Stimulated activated CD8-positive, alpha-beta memory T cell treated with anti-CD3 and anti-CD28 coated beads, Interleukin-15, amount 100 ng/mL, for 48 hours (primary cell): ENCODE measurements around the gene TAF1.
"Not testable (repeated sequence)": the region's sequence is repeated elsewhere in the genome, so short reads cannot be mapped to it uniquely, and the experiment has no call there.

ENCODE experiments used
- DNase-seq, 2 donors: peaks; one replicate each; pipeline ENCODE4 v3.0.0-alpha.2; 2020; ENCODE audit warnings: low read depth in 2 of 2

TAF1 gene

DNA sequence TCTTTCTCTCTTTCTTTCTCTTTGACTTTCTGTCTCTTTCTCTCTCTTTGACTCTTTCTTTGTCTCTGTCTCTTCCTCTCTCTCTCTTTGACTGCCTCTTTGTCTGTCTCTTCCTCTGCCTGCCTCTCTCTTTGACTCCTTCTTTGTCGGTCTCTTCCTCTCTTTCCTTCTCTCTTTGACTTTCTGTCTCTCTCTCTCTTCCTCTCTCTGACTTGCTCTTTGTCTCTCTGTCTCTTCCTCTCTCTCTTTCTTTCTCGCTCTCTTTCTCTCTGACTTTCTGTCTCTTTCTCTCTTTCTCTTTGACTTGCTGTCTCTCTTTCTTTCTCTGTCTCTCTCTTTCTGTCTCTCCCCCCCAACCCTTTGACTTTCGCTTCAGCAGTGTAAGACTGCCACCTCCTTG is 130.3 kb downstream of the TAF1 start:
- no peak for DNase-seq

DNA sequence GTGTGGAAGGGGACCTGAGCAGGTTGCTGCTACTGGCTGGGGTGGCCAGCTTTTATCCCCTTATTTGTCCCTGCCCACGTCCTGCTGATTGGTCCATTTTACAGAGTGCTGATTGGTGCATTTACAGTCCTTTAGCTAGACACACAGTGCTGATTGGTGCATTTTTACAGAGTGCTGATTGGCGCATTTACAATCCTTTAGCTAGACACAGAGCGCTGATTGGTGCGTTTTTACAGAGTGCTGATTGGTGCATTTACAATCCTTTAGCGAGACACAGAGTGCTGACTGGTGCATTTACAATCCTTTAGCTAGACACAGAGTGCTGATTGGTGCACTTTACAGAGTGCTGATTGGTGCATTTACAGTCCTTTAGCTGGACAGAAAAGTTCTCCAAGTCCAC is 135.9 kb downstream of the TAF1 start:
- DNase-seq = not testable (repeated sequence)

- DNase-seq = no peak
Measured at GRCh38 chrX:71504346-71504745, 138.2 kb downstream of the TAF1 start.

DNA sequence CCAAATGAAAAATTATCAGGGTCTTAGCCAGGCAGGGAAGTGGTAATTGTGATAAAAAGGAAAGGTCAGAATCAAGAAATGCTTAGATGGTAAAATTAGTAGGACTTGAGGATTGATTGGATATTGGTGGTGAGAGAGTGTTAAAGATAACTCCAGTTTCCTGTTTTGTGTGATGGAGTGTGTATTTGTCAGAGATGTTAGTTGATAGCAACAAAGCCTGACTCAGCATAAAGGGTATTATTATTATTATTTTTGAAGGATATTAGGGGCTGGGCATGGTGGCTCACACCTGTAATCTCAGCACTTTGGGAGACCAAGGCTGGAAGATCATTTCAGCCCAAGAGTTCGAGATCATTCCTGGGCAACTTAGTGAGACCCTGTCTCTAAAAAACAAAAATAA is 143.1 kb downstream of the TAF1 start:
- DNase-seq = no peak

DNA sequence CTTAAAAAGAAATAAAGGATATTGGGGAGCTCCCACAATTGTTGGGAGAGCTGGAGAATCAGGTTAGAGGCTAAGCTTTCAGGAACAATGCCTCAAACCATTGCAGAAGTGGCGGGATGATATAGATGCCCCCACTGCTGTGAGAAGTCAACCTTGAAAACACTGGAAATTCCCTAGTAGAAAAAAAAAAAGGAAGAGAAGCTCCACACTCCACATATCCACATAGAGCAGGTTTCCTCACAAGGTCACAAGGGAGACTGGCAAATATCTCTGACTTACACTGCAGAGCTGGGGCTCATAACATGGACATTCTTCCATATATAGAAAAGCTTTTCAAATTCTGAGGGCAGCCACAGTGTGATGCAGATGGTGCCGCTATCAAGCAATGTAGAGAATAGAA is 144.0 kb downstream of the TAF1 start:
- DNase-seq = no peak

DNA sequence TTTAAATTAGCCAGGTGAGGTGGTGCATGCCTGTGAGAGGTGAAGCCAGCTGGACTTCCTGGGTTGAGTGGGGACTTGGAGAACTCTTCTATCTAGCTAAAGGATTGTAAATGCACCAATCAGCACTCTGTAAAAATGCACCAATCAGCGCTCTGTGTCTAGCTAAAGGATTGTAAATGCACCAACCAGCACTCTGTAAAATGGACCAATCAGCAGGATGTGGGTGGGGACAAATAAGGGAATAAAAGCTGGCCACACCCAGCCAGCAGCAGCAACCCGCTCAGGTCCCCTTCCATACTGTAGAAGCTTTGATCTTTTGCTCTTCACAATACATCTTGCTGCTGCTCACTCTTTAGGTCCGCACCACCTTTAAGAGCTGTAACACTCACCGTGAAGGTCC is 147.6 kb downstream of the TAF1 start:
- DNase-seq = not testable (repeated sequence)

DNA sequence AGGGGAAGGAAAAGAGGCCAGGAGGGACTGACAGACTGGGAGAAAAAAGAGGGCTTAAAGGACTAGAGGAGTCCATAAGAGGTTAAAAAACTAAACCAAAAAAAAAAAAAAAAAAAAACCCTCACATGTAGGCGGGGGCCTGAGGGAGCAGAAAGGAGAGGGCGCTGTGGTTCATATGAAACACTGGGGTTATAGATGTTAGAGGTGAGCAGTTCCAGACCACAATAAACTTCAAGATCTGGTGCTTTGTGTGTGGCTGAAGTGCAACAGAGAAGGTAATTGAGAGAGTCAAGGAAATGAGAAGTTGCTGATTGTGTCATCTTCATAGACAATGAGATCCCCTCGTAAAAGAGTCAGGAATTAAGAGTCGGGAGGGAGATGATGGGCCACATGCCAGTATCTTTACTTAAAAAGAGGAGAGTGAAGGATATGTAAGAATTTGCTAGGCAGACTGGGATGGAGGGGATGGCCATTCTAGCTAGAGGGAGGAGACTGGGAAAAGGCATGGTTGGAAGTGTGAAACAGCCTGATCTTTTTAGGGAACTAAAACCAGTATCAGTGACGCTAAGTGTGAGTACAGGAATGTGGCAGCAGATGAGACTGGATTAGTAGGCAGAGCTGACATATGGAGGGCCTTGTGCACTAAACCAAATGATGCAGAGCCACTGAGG is 148.3 kb downstream of the TAF1 start:
- no peak for DNase-seq

GRCh38 chrX:71515038-71515396 is 148.9 kb downstream of the TAF1 start:
- no peak for DNase-seq
